Stimulated activated naive CD8-positive, alpha-beta T cell treated with anti-CD3 and anti-CD28 coated beads, Interleukin-15, amount 100 ng/mL, for 72 hours (primary cell): Measurements from ENCODE around the gene S1PR5.
A peak's percentile ranks its signal among the peaks of the same experiment; 100 is the strongest.

Experiments
- ATAC-seq: fragments of 150-1000 bp; cut with Tn5 transposase; 2 replicates; pipeline ENCODE4 v1.10.0; 2021; ENCODE audit warnings: mild to moderate bottlenecking, moderate library complexity
- DNase-seq, 2 donors: peaks; one replicate each; pipeline ENCODE4 v3.0.0; 2021 to 2022
- H3K27ac Mint-ChIP-seq, 2 donors: one replicate each; pipeline ENCODE4 v1.8.0; 2022; ENCODE audit warnings: mild to moderate bottlenecking in 2 of 2, mixed read lengths in 2 of 2, moderate library complexity in 2 of 2
- H3K27me3 Mint-ChIP-seq: one replicate; pipeline ENCODE4 v1.8.0; 2022; ENCODE audit warnings: mixed read lengths
- H3K4me1 Mint-ChIP-seq: one replicate; pipeline ENCODE4 v1.8.0; 2022; ENCODE audit warnings: mild to moderate bottlenecking, mixed read lengths
- H3K4me3 Mint-ChIP-seq, 2 donors: one replicate each; pipeline ENCODE4 v1.8.0; 2022; ENCODE audit warnings: mild to moderate bottlenecking in 2 of 2, mixed read lengths in 2 of 2, moderate library complexity in 1 of 2
- H3K9me3 Mint-ChIP-seq, 2 donors: one replicate each; pipeline ENCODE4 v1.8.0; 2022; ENCODE audit warnings: mixed read lengths in 2 of 2

S1PR5 gene

GRCh38 chr19:10517361-10517759 is at the start of gene S1PR5:
TSS of gene S1PR5 (minus strand) at chr19:10517447. CDS start at chr19:10515011, 2,436 bp downstream.
- H3K27me3 Mint-ChIP-seq, result peaks cover 75% of the 10 kb centered on the region
- peak within 1 kb of the TSS; percentile 65 to 75 for H3K4me3 Mint-ChIP-seq
- ATAC-seq (no peak), DNase-seq (no peak)
- H3K27ac Mint-ChIP-seq, result no peak within 1 kb of the TSS
- no peaks in the 10 kb centered on the region for H3K9me3 Mint-ChIP-seq
- H3K4me1 Mint-ChIP-seq, result peaks cover 48% of the 10 kb centered on the region

- no peaks in the 10 kb centered on the region for H3K27me3 Mint-ChIP-seq
- peak overlapping the region; percentile 97 to 98 for H3K4me3 Mint-ChIP-seq
- H3K4me1 Mint-ChIP-seq, result peaks cover 51% of the 10 kb centered on the region
- peak overlapping the region; percentile 98 for H3K27ac Mint-ChIP-seq
- peak; percentile 48 for ATAC-seq
- peak; percentile 84 to 88 for DNase-seq
- no peaks in the 10 kb centered on the region for H3K9me3 Mint-ChIP-seq
Observed at GRCh38 chr19:10566658-10567410, 49.6 kb upstream of the S1PR5 start.

GRCh38 chr19:10566408-10566657 is 49.1 kb upstream of the S1PR5 start:
- Mint-ChIP-seq H3K4me3 (peak overlapping the region; percentile 97 to 98), H3K9me3 (no peaks in the 10 kb centered on the region), H3K27me3 (no peaks in the 10 kb centered on the region), H3K27ac (peak overlapping the region; percentile 98), H3K4me1 (peaks cover 56% of the 10 kb centered on the region)
- no peak for ATAC-seq
- DNase-seq, result no peak

- DNase-seq (peak; percentile 99 to 100), ATAC-seq (peak; percentile 52)
- Mint-ChIP-seq H3K4me1 (peaks cover 58% of the 10 kb centered on the region), H3K27me3 (no peaks in the 10 kb centered on the region), H3K4me3 (peak within 1 kb of the TSS; percentile 97 to 98), H3K9me3 (no peaks in the 10 kb centered on the region), H3K27ac (peak within 1 kb of the TSS; percentile 98 to 99)
Observed at GRCh38 chr19:10565567-10566407, 48.5 kb upstream of the S1PR5 start, which contains the start of gene KRI1. TSS of gene KRI1 (minus strand) at chr19:10566010. CDS start at chr19:10565999, 11 bp downstream.

GRCh38 chr19:10565028-10565566 is 47.9 kb upstream of the S1PR5 start:
- peak overlapping the region; percentile 95 to 99 for H3K27ac Mint-ChIP-seq
- peak; percentile 10 for ATAC-seq
- DNase-seq, result peak; percentile 52 to 68
- peaks cover 58% of the 10 kb centered on the region for H3K4me1 Mint-ChIP-seq
- H3K4me3 Mint-ChIP-seq, result peak overlapping the region; percentile 97 to 98
- no peaks in the 10 kb centered on the region for H3K27me3 Mint-ChIP-seq
- H3K9me3 Mint-ChIP-seq, result no peaks in the 10 kb centered on the region

- Mint-ChIP-seq H3K9me3 (no peaks in the 10 kb centered on the region), H3K27ac (no peak overlapping the region), H3K27me3 (no peaks in the 10 kb centered on the region), H3K4me3 (no peak overlapping the region), H3K4me1 (peaks cover 69% of the 10 kb centered on the region)
- ATAC-seq, result no peak
- DNase-seq, result no peak
Observed at GRCh38 chr19:10562609-10563008, 45.4 kb upstream of the S1PR5 start.

GRCh38 chr19:10560154-10560553 is 42.9 kb upstream of the S1PR5 start:
- H3K27ac Mint-ChIP-seq, result no peak overlapping the region

GRCh38 chr19:10557603-10558197 is 40.5 kb upstream of the S1PR5 start:
- Mint-ChIP-seq H3K27ac (peak overlapping the region in 1 of 2 donors; percentile 86), H3K9me3 (no peaks in the 10 kb centered on the region), H3K27me3 (no peaks in the 10 kb centered on the region), H3K4me1 (peaks cover 73% of the 10 kb centered on the region), H3K4me3 (no peak overlapping the region)
- no peak for ATAC-seq
- DNase-seq, result no peak

More at GRCh38 chr19:10560154-10560553, 42.9 kb upstream of the S1PR5 start:
- DNase-seq (no peak), ATAC-seq (no peak)
- Mint-ChIP-seq H3K4me1 (peaks cover 58% of the 10 kb centered on the region), H3K4me3 (no peak overlapping the region), H3K27me3 (no peaks in the 10 kb centered on the region), H3K9me3 (no peaks in the 10 kb centered on the region)

- Mint-ChIP-seq H3K27ac (peak overlapping the region in 1 of 2 donors; percentile 78), H3K9me3 (no peaks in the 10 kb centered on the region), H3K4me1 (peaks cover 80% of the 10 kb centered on the region), H3K27me3 (no peaks in the 10 kb centered on the region), H3K4me3 (peak overlapping the region in 1 of 2 donors; percentile 24)
- ATAC-seq (no peak), DNase-seq (no peak)
Observed at GRCh38 chr19:10555610-10555973, 38.3 kb upstream of the S1PR5 start.

- DNase-seq, result peak in 1 of 2 donors; percentile 30
- peak overlapping the region; percentile 76 to 79 for H3K4me3 Mint-ChIP-seq
- H3K27ac Mint-ChIP-seq, result peak overlapping the region; percentile 30 to 80
- no peaks in the 10 kb centered on the region for H3K27me3 Mint-ChIP-seq
- peaks cover 81% of the 10 kb centered on the region for H3K4me1 Mint-ChIP-seq
- ATAC-seq, result no peak
- H3K9me3 Mint-ChIP-seq, result no peaks in the 10 kb centered on the region
Observed at GRCh38 chr19:10554760-10555609, 37.7 kb upstream of the S1PR5 start.

- DNase-seq, result peak; percentile 80 to 87
- no peaks in the 10 kb centered on the region for H3K27me3 Mint-ChIP-seq
- H3K4me3 Mint-ChIP-seq, result peak overlapping the region; percentile 76 to 79
- H3K27ac Mint-ChIP-seq, result peak overlapping the region; percentile 90 to 93
- H3K4me1 Mint-ChIP-seq, result peaks cover 77% of the 10 kb centered on the region
- ATAC-seq, result peak; percentile 88
- H3K9me3 Mint-ChIP-seq, result no peaks in the 10 kb centered on the region
Observed at GRCh38 chr19:10553943-10554381, 36.7 kb upstream of the S1PR5 start.

GRCh38 chr19:10553087-10553667 is 35.9 kb upstream of the S1PR5 start:
- Mint-ChIP-seq H3K4me3 (peak overlapping the region; percentile 76 to 79), H3K27me3 (no peaks in the 10 kb centered on the region), H3K4me1 (peaks cover 72% of the 10 kb centered on the region), H3K9me3 (no peaks in the 10 kb centered on the region), H3K27ac (peak overlapping the region; percentile 90 to 93)
- peak in 1 of 2 donors; percentile 22 for DNase-seq
- no peak for ATAC-seq

- Mint-ChIP-seq H3K9me3 (no peaks in the 10 kb centered on the region), H3K4me1 (peaks cover 66% of the 10 kb centered on the region), H3K27ac (peak overlapping the region in 1 of 2 donors; percentile 90), H3K27me3 (no peaks in the 10 kb centered on the region), H3K4me3 (peak overlapping the region; percentile 76 to 79)
- no peak for ATAC-seq
- DNase-seq, result peak in 1 of 2 donors; percentile 33
Observed at GRCh38 chr19:10552510-10553053, 35.3 kb upstream of the S1PR5 start.

GRCh38 chr19:10551698-10552301 is 34.6 kb upstream of the S1PR5 start:
- H3K27me3 Mint-ChIP-seq, result no peaks in the 10 kb centered on the region
- H3K27ac Mint-ChIP-seq, result peak overlapping the region in 1 of 2 donors; percentile 65
- H3K9me3 Mint-ChIP-seq, result no peaks in the 10 kb centered on the region
- peak in 1 of 2 donors; percentile 49 for DNase-seq
- peaks cover 66% of the 10 kb centered on the region for H3K4me1 Mint-ChIP-seq
- no peak overlapping the region for H3K4me3 Mint-ChIP-seq
- no peak for ATAC-seq
